Thymus (tissue), 11 donors: ENCODE data around the gene DOCK1. TPM values are rescaled to one million over a fixed set of nuclear protein-coding genes. Genes with fewer than 3 reads are reported as not detected.
A peak's percentile ranks its signal among the peaks of the same experiment; 100 is the strongest.
"Not testable (repeated sequence)": the region's sequence is repeated elsewhere in the genome, so short reads cannot be mapped to it uniquely, and the experiment has no call there.

Experiments used
- DNase-seq, 9 donors: peaks; one replicate each; pipeline ENCODE4 v3.0.0-alpha.2; 2013; ENCODE audit warnings: low spot score in 9 of 9, low read depth in 6 of 9, missing footprints in 1 of 9
- H3K27ac ChIP-seq, 2 donors: one replicate each; pipeline ENCODE4 v1.5.1; 2013; ENCODE audit warnings: control low read depth in 1 of 2, low read depth in 1 of 2, low read length in 1 of 2, mild to moderate bottlenecking in 1 of 2, moderate library complexity in 1 of 2
- H3K27me3 ChIP-seq, 2 donors: one replicate each; pipeline ENCODE4 v1.5.1; 2013; ENCODE audit warnings: low read length in 1 of 2; ENCODE audit not compliant: control insufficient read depth in 2 of 2, insufficient read depth in 1 of 2
- H3K36me3 ChIP-seq, 2 donors: one replicate each; pipeline ENCODE4 v1.5.1; 2013; ENCODE audit warnings: low read length in 1 of 2, mild to moderate bottlenecking in 1 of 2, moderate library complexity in 1 of 2; ENCODE audit not compliant: control insufficient read depth in 2 of 2, insufficient read depth in 2 of 2
- H3K4me1 ChIP-seq, 2 donors: one replicate each; pipeline ENCODE4 v1.5.1; 2013; ENCODE audit warnings: low read length in 2 of 2; ENCODE audit not compliant: control insufficient read depth in 2 of 2, insufficient read depth in 2 of 2
- H3K4me3 ChIP-seq, 2 donors: one replicate each; pipeline ENCODE4 v1.5.1; 2013; ENCODE audit warnings: low read length in 2 of 2, control low read depth in 1 of 2, mild to moderate bottlenecking in 1 of 2
- H3K9me3 ChIP-seq, 2 donors: one replicate each; pipeline ENCODE4 v1.5.1; 2013; ENCODE audit warnings: low read length in 1 of 2, mild to moderate bottlenecking in 1 of 2; ENCODE audit not compliant: control insufficient read depth in 2 of 2, insufficient read depth in 1 of 2
- WGBS: extraction: QIAGEN DNeasy Blood & Tissue Kit; methylation state at CpG from one replicate; pipeline ENCODE4 v1.1.7; 2013; 5-methylcytosine and 5-hydroxymethylcytosine counted together
- polyA plus RNA-seq: library from polyadenylated mRNA; stranded (reverse); fragments of 200-250 nt; gene quantifications from one replicate; pipeline ENCODE4 v1.2.3, GENCODE V29; 2013
- total RNA-seq: library from RNA; stranded (reverse); fragments of 120-200 nt; gene quantifications from one replicate; pipeline ENCODE4 v1.2.4, GENCODE V29; 2013
- donor health status: healthy.

Gene DOCK1
- total and polyA plus RNA-seq, 2 donors: 10.2 to 11.7 TPM

GRCh38 chr10:127293640-127294039 is 388.4 kb downstream of the DOCK1 start:
- peak; percentile 64 to 94 (median 79) for DNase-seq
- 8% methylated on average over 8 of the region's 8 CpGs for WGBS

GRCh38 chr10:127296696-127297095 is 391.5 kb downstream of the DOCK1 start:
- Histone ChIP-seq H3K4me3 (no peak overlapping the region), H3K27ac (no peak overlapping the region), H3K4me1 (peaks cover 9 to 53% of the 10 kb centered on the region in 2 donors), H3K36me3 (no peaks in the 10 kb centered on the region), H3K9me3 (no peaks in the 10 kb centered on the region), H3K27me3 (peaks cover 3 to 32% of the 10 kb centered on the region in 2 donors)
- 96% methylated on average over 6 of the region's 6 CpGs for WGBS
- no peak for DNase-seq

More at GRCh38 chr10:127293640-127294039, 388.4 kb downstream of the DOCK1 start:
- H3K9me3 ChIP-seq: no peaks in the 10 kb centered on the region
- peaks cover 0 to 23% of the 10 kb centered on the region in 2 donors for H3K27me3 ChIP-seq
- peaks cover 9 to 55% of the 10 kb centered on the region in 2 donors for H3K4me1 ChIP-seq
- H3K36me3 ChIP-seq: no peaks in the 10 kb centered on the region
- H3K27ac ChIP-seq: no peak overlapping the region
- no peak overlapping the region for H3K4me3 ChIP-seq

- DNase-seq: no peak
- H3K27ac ChIP-seq: no peak overlapping the region
- no peaks in the 10 kb centered on the region for H3K9me3 ChIP-seq
- no peaks in the 10 kb centered on the region for H3K36me3 ChIP-seq
- WGBS: 80% methylated on average over 4 of the region's 4 CpGs
- peaks cover 3 to 27% of the 10 kb centered on the region in 2 donors for H3K27me3 ChIP-seq
- H3K4me3 ChIP-seq: no peak overlapping the region
- peaks cover 2 to 40% of the 10 kb centered on the region in 2 donors for H3K4me1 ChIP-seq
These were observed 393.2 kb downstream of the DOCK1 start for GRCh38 chr10:127298381-127298780.

- DNase-seq: not testable (repeated sequence)
- 98% methylated on average over 11 of the region's 11 CpGs for WGBS
- H3K4me1 ChIP-seq: peaks cover 0 to 33% of the 10 kb centered on the region in 2 donors
These were observed 394.0 kb downstream of the DOCK1 start for GRCh38 chr10:127299192-127299591.

GRCh38 chr10:127299956-127300689 is 394.9 kb downstream of the DOCK1 start:
- Histone ChIP-seq H3K27me3 (peaks cover 3 to 31% of the 10 kb centered on the region in 2 donors), H3K27ac (no peak overlapping the region), H3K36me3 (no peaks in the 10 kb centered on the region), H3K9me3 (no peaks in the 10 kb centered on the region), H3K4me3 (no peak overlapping the region), H3K4me1 (peaks cover 0 to 26% of the 10 kb centered on the region in 2 donors)
- DNase-seq: no peak
- WGBS: 92% methylated on average over 13 of the region's 13 CpGs

More at GRCh38 chr10:127299192-127299591, 394.0 kb downstream of the DOCK1 start:
- H3K36me3 ChIP-seq, H3K9me3 ChIP-seq, H3K4me3 ChIP-seq, H3K27ac ChIP-seq: not testable (repeated sequence)
- H3K27me3 ChIP-seq: peaks cover 3 to 31% of the 10 kb centered on the region in 2 donors

GRCh38 chr10:127300868-127301321 is 395.7 kb downstream of the DOCK1 start:
- no peak for DNase-seq
- WGBS: 96% methylated on average over 11 of the region's 11 CpGs
- Histone ChIP-seq H3K9me3 (no peaks in the 10 kb centered on the region), H3K27me3 (peaks cover 3 to 31% of the 10 kb centered on the region in 2 donors), H3K27ac (no peak overlapping the region), H3K4me1 (peaks cover 0 to 19% of the 10 kb centered on the region in 2 donors), H3K36me3 (no peaks in the 10 kb centered on the region), H3K4me3 (no peak overlapping the region)

GRCh38 chr10:127302343-127302742 is 397.1 kb downstream of the DOCK1 start:
- H3K4me1 ChIP-seq: peaks cover 0 to 9% of the 10 kb centered on the region in 2 donors
- H3K4me3 ChIP-seq: no peak overlapping the region
- no peak overlapping the region for H3K27ac ChIP-seq
- no peaks in the 10 kb centered on the region for H3K36me3 ChIP-seq
- no peak for DNase-seq
- 28% methylated on average over 3 of the region's 3 CpGs for WGBS
- H3K9me3 ChIP-seq: no peaks in the 10 kb centered on the region
- H3K27me3 ChIP-seq: peaks cover 3 to 22% of the 10 kb centered on the region in 2 donors

GRCh38 chr10:127303105-127303504 is 397.9 kb downstream of the DOCK1 start:
- Histone ChIP-seq H3K9me3 (no peaks in the 10 kb centered on the region), H3K4me1 (peaks cover 0 to 9% of the 10 kb centered on the region in 2 donors), H3K27me3 (peaks cover 3 to 24% of the 10 kb centered on the region in 2 donors), H3K36me3 (no peaks in the 10 kb centered on the region), H3K4me3 (no peak overlapping the region), H3K27ac (no peak overlapping the region)
- DNase-seq: no peak
- 90% methylated on average over 2 of the region's 2 CpGs for WGBS

- Histone ChIP-seq H3K27ac (no peak overlapping the region), H3K36me3 (no peaks in the 10 kb centered on the region), H3K9me3 (no peaks in the 10 kb centered on the region), H3K27me3 (peaks cover 3 to 24% of the 10 kb centered on the region in 2 donors), H3K4me1 (peaks cover 0 to 9% of the 10 kb centered on the region in 2 donors), H3K4me3 (no peak overlapping the region)
- 99% methylated on average over 8 of the region's 8 CpGs for WGBS
- DNase-seq: no peak
These were observed 398.5 kb downstream of the DOCK1 start for GRCh38 chr10:127303746-127304145.
